NCI-H82 treated with DMSO at 0.1 percent for 48 hours (cell line): ENCODE data around the gene MYT1.
A peak's percentile ranks its signal among the peaks of the same experiment; 100 is the strongest.

ENCODE experiments used
- DNase-seq: peaks from one replicate; lab custom pipeline; 2025; ENCODE audit not compliant: unreplicated experiment; lab: John Stamatoyannopoulos, UW

Gene MYT1

GRCh38 chr20:64153861-64154589 lies 10.2 kb upstream of the MYT1 start:
- no peak for DNase-seq

GRCh38 chr20:64154590-64155257 lies 9.5 kb upstream of the MYT1 start:
- DNase-seq = no peak

- peak; percentile 48 for DNase-seq
Observed at GRCh38 chr20:64155258-64156135, 8.8 kb upstream of the MYT1 start.

GRCh38 chr20:64156136-64156885 lies 7.9 kb upstream of the MYT1 start:
- no peak for DNase-seq

GRCh38 chr20:64156886-64157875 lies 7.1 kb upstream of the MYT1 start:
- no peak for DNase-seq

GRCh38 chr20:64157878-64158277 lies 6.4 kb upstream of the MYT1 start:
- DNase-seq = no peak

- DNase-seq = no peak
Observed at GRCh38 chr20:64158346-64159285, 5.6 kb upstream of the MYT1 start.

GRCh38 chr20:64159286-64159680 lies 5.0 kb upstream of the MYT1 start:
- no peak for DNase-seq

GRCh38 chr20:64159711-64160110 lies 4.5 kb upstream of the MYT1 start:
- no peak for DNase-seq

GRCh38 chr20:64160118-64160517 lies 4.1 kb upstream of the MYT1 start:
- peak; percentile 35 for DNase-seq

GRCh38 chr20:64160526-64161355 lies 3.5 kb upstream of the MYT1 start:
- peak; percentile 87 for DNase-seq

GRCh38 chr20:64161356-64162238 lies 2.7 kb upstream of the MYT1 start:
- peak; percentile 68 for DNase-seq

GRCh38 chr20:64162239-64162910 lies 1.9 kb upstream of the MYT1 start:
- no peak for DNase-seq

GRCh38 chr20:64163776-64164122 lies 503 bp upstream of the MYT1 start:
- DNase-seq = no peak

GRCh38 chr20:64165866-64166600 lies 1.8 kb downstream of the MYT1 start:
- DNase-seq = peak; percentile 83
